GM12874 (cell line): Measurements from ENCODE around the gene MAST2.

Experiments
- CTCF ChIP-seq: IDR thresholded peaks from 2 replicates; pipeline ENCODE4 v1.5.1; 2011; ENCODE audit warnings: low read depth, mild to moderate bottlenecking, control low read depth, low read length, moderate library complexity; ENCODE audit not compliant: insufficient read depth

The MAST2 gene

DNA sequence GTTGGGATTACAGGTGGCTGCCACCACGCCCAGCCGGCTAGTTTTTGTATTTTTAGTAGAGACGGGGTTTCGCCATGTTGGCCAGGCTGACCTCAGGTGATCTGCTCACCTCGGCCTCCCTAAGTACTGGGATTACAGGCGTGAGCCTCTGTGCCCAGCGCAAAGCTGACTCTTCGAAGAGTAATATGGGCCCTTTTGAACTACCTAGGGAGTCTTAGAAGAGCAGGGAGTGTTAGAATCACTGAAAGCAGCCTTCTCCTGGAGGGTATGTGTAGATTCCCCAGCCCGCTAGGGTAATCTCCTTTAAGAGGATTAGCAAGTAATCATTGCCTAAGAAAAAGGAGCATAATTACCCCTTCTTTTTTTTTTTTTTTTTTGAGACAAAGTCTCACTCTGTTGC is 6.5 kb upstream of the MAST2 start:
- TF ChIP-seq CTCF = no peak

DNA sequence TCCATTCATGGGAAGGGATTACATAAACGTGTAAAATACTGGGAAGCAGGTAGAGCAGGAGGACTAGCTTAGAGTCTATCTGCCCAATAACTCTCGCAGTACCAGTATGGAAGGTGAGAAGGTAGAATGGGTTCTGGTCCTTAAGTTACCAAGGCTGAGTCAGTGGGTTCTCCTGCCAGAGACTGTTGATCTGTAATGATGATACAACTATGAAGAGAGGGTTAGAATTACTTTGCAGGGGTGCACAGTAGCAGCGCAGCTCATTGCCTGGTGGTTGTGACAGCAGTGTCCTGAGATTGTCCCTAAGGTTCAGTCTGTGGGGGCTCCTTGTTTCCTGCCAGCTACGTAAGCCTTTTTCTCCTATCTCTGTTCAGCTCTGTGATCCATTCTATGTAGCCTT is 2.5 kb upstream of the MAST2 start:
- no peak for TF ChIP-seq CTCF

- TF ChIP-seq CTCF = no peak
Observed at GRCh38 chr1:45802343-45803298, 791 bp upstream of the MAST2 start.

DNA sequence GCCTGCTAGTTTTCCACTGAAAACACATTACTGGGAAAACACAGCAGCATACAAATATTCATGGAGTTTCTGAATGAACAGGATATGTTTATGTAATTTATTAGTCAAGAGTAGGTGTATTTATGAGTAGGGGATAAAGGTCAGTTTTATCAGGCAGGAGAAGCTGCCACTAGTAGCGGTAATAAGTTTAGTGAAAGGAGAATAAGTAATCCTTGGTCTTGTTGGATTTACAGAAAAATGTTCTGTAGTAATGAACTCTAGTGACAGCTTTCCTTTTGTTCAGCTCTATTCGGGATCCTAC is 1.2 kb downstream of the MAST2 start:
- TF ChIP-seq CTCF = no peak

- TF ChIP-seq CTCF = no peak
Observed at GRCh38 chr1:45806129-45806528, 2.7 kb downstream of the MAST2 start.

DNA sequence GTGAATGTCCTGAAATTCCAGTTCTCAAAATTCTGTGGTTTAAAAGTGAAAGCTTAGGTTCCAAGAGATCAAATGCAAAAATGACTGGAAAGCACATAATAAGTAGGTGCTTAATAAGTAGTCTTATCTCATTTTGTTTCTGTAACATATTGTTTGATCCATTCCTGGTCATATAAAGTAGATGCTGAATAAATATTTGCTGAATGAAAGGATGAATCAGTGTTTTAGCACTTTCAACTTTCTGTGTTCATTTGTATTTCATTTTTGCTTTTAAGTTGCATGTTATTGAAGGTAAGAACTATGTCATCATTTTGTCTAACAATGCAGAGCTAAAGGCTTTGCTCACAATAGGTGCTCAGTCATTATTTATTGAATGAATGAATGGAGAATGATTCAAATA is 6.3 kb downstream of the MAST2 start:
- TF ChIP-seq CTCF = no peak

DNA sequence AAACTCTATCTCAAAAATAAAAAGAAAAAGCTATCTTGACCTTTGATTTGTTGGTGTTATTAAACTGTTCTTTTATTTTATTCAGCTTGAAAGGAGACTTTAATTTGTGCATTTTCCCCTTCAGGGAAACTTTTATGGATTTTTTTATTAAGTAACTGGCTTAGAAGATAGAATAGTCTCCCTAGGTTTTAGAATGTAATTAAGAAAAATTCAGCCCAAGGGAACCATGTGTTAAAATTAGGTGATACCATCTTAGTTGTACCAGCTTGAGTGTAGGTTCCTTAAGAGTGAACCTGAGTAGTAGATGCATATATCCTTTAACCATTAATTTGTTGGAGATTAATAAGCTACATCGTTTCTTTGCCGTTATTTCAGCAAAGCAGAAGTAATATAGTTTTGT is 11.4 kb downstream of the MAST2 start:
- TF ChIP-seq CTCF = no peak
